Nucleus accumbens (tissue), 56 donors: ENCODE results near the gene CABP1.
"Not testable (repeated sequence)": the region's sequence is repeated elsewhere in the genome, so short reads cannot be mapped to it uniquely, and the experiment has no call there.

Experiments used
- DNase-seq, 56 donors: peaks; one replicate each; lab custom pipeline; 2025; lab: John Stamatoyannopoulos, UW

The CABP1 gene

GRCh38 chr12:120663741-120664140 is 23.3 kb downstream of the CABP1 start:
- no peak for DNase-seq

DNA sequence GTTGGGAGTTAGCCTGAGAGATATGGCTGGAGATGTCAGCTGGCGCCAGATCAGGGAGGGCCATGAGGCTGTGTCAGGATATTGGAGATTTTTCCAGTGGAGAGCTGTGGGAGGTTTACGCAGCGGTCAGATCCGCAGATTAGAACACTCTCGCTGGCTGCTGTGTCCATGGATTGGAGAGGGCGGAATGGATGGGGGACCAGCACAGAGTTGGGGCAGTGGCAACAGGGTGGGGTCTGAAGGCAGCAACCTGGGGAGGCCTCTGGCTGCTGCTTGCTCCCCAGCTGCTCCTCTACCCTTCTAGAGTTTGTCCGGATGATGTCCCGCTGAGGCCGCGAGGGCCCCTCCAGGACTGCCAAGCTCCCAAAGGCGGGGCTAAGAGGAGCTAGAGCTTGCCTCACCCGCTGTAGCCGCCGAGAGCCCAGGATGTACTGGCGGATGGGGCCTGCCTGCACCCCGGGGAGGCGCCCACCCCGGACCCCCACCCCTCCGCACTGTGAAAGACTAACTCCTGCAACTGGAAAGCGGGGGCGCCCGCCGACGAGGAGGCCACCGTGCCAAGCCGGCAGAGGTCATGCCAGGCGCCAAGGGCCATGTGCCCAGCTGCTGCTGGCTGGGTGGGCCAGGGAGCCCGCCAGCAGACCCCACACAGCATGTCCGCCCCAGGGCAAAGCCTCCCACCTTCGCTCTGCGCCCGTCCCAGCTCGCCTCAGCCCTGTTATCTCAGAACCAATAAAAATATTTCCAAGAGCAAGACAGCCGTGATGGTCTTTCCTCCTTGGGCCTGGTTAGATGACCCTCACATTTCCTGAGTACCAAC is 26.4 kb downstream of the CABP1 start:
- DNase-seq: no peak

DNA sequence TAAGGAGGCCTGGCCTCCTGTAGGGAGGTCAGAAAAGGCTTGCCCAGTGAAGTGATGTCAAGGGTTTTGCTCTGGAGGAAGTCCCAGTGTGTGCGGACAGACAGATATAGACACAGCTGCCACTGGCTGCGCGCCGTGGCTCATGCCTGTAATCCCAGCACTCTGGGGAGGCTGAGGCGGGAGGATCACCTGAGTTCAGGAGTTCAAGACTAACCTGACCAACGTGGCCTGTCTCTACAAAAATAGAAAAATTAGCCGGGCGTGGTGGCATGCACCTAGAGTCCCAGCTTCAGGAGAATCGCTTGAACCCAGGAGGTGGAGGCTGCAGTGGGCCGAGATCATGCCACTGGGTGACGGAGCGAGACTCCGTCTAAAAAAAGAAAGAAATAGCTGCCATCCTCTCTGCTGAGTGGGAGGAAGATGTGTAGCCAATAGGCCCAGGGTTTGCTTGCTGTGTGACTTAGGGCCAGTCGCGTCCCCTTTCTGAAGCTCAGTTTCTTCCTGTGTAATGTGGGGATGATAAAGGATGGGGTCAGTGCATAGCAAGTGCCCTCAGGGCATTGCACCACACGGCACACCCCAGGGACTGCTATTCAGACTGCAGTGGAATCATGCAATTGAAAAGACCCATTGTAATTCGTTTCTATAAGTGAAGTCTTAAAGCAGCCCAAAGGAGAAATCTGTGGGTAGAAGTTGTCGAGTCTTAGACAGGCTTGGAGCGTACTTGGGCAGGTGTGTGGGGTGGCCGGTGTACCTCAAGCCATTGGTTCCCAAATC is 27.9 kb downstream of the CABP1 start:
- DNase-seq: no peak

DNA sequence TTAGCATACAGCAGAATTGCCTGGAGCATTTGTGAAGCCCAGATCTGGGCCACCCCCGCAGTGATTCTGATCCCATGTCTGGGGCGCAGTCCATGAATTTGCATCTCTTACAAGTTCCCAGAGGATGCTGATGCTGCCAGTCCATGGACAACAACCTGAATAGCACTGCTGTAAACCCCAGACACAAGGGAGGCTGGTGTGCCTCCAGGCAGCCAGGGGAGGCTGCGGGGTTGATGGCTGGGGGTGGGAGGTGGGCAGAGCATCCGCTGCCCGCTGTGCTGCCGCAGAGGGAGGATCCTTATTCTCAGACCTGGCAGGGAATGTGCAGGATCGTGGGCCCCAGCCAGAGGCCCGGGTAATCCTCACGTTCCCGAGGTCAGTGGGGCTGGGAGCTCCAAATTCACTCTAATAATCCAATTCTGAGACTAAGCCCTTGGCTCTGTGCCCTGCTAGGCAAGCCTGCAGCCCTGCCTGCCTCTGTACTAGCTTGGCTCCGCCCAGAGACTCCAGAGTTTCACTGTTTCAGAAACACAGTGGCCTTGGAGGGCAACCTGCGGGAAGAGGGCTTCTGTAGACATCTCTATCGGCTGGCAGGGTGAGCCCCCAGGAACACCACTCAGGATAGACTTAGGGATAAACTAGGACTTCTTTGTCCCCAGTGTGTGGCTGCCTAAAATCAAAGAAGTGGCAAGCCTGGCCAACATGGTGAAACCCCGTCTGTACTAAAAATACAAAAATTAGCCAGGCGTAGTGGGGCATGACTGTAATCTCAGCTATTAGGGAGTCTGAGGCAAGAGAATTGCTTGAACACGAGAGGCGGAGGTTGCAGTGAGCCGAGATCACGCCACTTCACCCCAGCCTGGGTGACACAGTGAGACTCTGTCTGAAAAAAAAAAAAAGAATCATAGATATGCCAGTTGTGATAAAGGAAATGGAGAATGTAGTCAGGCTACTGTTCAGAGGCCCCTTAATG is 28.7 kb downstream of the CABP1 start:
- peak in 3 of 56 donors; percentile 10 to 36 (median 29) for DNase-seq

GRCh38 chr12:120670237-120670636 is 29.8 kb downstream of the CABP1 start:
- not testable (repeated sequence) for DNase-seq

GRCh38 chr12:120670667-120671066 is 30.2 kb downstream of the CABP1 start:
- DNase-seq: no peak

- DNase-seq: no peak
Measured at GRCh38 chr12:120674097-120674636, 33.7 kb downstream of the CABP1 start.

DNA sequence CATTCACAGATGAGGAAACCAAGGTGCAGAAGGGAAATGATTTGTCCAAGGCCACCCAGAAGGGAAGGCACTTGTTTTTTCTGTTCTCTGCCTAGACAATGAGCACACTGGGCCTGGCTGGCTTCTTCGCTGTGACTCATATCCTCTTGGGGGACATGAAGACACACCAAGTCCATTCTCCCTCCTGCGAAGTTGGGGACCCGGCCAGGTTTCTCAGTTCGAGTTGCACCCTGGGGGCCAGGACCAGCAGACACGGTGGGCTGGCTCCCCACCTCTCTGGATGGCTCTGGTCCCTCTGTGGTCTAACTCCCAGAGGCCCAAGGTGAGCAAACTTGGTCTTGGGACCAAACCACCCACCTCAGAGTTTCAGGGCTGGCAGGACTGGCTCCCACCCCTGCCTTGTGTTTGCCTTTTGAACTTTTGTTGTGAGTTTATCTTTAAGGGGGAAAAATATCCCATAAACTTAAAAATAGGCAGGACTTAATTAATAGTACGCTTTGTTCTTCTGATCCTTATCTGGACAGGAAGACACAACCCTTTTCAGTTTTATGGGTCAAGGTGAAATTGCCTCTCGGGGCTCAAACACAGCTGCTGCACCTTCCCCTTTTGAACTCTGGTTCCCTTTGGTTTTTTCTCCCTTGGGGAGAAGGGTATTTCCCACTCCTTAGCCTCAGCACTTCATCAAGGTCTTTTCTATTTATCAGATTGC is 37.5 kb downstream of the CABP1 start:
- no peak for DNase-seq

- no peak for DNase-seq
Measured at GRCh38 chr12:120678572-120678971, 38.1 kb downstream of the CABP1 start.

DNA sequence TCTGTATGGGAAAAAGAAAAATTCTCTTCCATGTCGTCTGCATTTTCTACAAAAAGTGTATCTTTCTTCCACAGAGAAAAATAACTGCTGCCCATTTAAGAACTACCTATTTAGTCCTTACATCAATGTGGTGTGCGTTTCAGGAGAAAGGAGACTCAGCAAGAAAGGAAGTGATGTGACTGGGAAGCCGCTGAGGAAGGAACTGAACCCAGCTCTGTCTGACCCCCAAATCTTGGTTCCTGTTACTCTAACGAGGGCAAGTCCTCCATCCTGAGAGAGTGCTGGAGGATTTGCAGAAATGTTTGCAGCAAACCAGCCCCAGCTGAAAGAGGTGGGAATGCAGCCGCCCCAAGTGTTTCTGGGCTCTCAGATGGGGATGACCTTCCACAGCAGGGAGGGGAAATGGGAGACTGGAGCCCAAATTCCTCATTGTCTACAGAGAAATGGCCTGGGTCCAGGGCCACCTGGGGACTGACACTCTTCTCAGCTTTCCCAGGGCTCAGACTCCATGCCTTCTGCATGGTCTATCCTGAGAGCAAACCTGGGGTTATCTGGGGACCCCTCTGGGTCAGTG is 39.8 kb downstream of the CABP1 start:
- DNase-seq: no peak

DNA sequence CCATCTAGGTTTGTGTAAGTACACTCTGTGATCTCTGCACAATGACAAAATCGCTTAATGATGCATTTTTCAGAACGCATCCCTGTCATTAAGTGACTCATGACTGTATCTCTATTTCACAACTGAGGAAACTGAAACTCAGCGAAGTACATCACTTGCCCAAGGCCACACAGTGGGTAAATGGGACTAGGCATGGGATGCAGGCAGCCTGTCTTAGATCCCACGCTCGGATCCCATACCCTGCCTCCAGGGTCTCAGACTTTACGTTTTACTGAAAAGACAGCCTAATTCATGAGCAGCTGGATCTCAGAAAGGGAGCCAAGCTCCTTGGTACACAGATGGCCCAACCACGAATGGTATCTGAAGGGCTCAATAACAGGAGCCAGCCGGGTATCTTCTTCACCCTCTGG is 44.1 kb downstream of the CABP1 start:
- no peak for DNase-seq

DNA sequence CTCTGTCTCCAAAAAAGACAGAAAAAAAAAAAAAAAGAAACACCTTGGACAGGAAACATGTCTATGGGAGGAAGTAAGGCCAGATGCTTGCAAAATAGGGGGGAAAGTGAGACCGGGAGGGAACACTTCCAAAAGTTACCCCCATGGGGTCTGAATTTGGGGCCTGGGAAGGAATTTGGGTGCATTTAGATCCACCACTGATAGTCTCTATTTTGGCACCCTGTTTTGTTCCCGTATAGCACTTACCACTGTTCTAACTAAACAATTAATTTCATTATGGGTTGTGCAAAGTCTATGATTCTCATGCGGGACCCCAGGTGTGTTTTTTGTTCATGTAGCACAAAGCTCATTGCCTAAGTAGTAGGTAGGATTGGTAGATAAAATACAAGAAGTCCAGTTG is 45.1 kb downstream of the CABP1 start:
- no peak for DNase-seq

DNA sequence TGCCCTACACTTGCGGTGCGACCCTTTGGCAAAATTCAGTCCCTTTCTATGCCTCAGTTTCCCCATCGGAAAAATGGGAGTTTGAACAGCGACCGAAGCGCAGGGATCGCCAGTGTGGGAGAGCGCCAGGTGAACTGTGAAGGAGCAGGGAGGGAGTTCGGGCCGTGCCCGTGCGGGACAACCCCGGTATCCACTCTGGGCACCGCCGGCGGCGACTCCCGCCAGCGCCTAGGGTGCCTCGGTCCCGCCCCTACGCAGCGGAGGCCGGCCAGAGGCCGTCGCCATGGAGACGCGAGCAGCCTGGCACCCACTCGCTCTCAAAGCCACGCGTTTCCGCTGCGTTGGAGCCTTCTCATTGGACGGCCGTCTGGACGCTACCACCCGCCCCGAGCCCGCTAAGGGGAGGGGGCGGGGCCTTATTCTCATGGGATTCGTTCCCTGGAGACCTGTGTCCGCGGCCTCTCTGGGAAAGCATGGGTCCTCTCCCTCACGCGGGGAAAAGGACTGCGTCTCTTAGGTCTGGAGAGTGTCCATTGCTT is 45.8 kb downstream of the CABP1 start:
- peak; percentile 83 to 99 (median 98) for DNase-seq

GRCh38 chr12:120686690-120687577 is 46.5 kb downstream of the CABP1 start, which contains the start of gene MLEC:
Gene MLEC, plus strand, starts transcription at chr12:120687149. Its CDS starts 148 bp downstream, at chr12:120687297.
- DNase-seq: peak; percentile 91 to 99 (median 98)

DNA sequence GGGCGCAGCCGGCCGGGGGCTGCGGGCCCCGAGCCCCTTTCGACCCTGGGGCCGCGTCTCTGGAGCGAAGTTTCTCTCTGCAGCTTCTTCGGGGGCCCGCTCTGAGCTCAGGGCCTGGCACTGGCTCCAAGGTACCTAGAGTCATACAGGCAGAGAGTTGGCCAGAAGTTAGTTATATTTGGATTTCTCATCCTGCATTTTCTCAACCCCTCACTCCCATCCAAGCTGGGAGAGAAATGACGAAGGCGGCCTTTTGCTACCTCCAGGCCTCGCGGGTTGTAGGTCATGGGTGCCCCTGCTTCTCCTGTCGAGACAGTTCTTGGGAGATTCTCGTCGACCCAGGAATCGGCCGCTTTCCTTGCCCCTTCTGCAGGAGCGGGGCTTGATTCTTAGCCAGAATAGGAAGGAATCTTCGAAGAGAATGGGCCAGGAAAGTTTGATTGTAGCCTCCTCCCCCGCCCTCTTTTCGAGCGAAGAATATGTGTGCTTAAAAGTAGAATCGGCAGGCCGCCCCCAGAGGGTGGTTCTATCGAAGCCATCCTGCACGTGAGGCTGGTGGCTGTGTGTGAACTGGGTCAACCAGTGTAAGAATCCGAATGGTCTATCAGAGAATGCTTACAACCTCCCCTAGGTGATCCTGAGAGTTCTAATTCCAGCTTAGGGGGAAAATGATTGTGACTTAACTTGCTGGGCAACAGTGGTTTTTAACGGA is 47.3 kb downstream of the CABP1 start:
- peak in 9 of 56 donors; percentile 5 to 38 (median 18) for DNase-seq

DNA sequence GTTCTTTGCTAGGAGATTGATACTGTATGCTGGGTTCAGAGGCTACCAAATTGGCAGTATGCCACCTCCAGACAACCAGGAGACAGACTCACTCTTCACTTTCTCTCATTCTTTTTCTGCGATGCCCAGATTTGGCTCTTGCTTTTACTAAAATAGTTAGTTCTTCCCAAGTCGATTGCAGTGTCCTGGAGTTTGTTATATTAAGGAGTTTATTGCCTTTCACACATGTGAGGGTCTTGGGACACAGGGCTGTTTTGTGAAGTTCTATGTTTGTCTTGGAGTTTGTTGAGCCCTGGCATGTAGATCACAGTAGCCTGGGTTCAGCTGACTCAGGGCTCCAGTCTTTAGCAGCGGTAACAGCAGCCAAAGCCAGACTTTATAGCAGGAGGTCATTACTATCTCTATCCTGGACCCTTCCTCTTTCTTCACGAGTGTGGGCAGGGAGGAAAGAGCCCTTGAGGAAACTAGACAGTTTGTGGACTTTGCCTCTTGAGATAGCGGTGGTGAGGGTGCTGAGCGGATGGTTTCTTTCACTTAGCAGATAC is 48.2 kb downstream of the CABP1 start:
- DNase-seq: no peak
